Fibroblast of villous mesenchyme (primary cell): ENCODE measurements around the gene FARP2. TPM values are rescaled to one million over a fixed set of nuclear protein-coding genes. Genes with fewer than 3 reads are reported as not detected.
"Not testable (repeated sequence)": the region's sequence is repeated elsewhere in the genome, so short reads cannot be mapped to it uniquely, and the experiment has no call there.

Source experiments
- DNase-seq: peaks from one replicate; pipeline ENCODE4 v3.0.0-alpha.2; 2010; ENCODE audit warnings: low read depth
- H3K4me3 ChIP-seq: 2 replicates; pipeline ENCODE4 v1.5.1; 2011; ENCODE audit warnings: low read depth, mild to moderate bottlenecking, low read length
- CTCF ChIP-seq: IDR thresholded peaks from 2 replicates; pipeline ENCODE4 v1.5.1; 2012; ENCODE audit warnings: low read depth, mild to moderate bottlenecking, low read length; ENCODE audit not compliant: insufficient read depth
- total RNA-seq: library from RNA; depleted of rRNA; stranded (reverse); fragments of >200 nt; gene quantifications from 2 replicates; pipeline ENCODE4 v1.2.3, GENCODE V29; 2012

Gene FARP2
- total RNA-seq, 1 donor, result 37.6 TPM

- no peak for TF ChIP-seq CTCF
- H3K4me3 ChIP-seq, result no peak overlapping the region
- DNase-seq, result no peak
Measured at GRCh38 chr2:241514986-241515737, 159.1 kb downstream of the FARP2 start.

- no peak for TF ChIP-seq CTCF
Measured at GRCh38 chr2:241516520-241516965, 160.5 kb downstream of the FARP2 start.

GRCh38 chr2:241517297-241517696 is 161.2 kb downstream of the FARP2 start:
- no peak for TF ChIP-seq CTCF
- H3K4me3 ChIP-seq, result no peak overlapping the region
- no peak for DNase-seq

More at GRCh38 chr2:241516520-241516965, 160.5 kb downstream of the FARP2 start:
- no peak overlapping the region for H3K4me3 ChIP-seq
- DNase-seq, result no peak

DNA sequence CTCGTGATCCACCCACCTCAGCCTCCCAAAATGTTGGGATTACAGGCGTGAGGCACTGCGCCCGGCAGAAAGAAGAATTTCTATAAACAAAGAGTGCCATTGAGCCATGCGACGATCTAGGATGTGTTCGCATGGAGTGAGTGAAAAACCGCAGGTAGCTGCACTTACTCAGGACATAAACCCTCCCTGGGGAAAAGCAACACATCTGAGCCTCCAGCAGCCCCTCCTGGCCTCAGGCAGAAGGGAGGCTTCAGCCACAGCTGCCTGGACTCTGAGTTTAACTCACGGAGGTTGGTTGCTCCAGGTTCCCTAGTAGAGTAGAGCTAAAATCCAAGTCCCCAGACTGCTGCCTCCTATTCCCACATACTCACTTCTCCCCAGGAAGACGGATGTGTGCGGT is 163.6 kb downstream of the FARP2 start:
- no peak for DNase-seq
- H3K4me3 ChIP-seq, result no peak overlapping the region

GRCh38 chr2:241522477-241522876 is 166.4 kb downstream of the FARP2 start:
- no peak overlapping the region for H3K4me3 ChIP-seq
- DNase-seq, result no peak
- no peak for TF ChIP-seq CTCF

More for the DNA sequence above, 163.6 kb downstream of the FARP2 start:
- no peak for TF ChIP-seq CTCF

- H3K4me3 ChIP-seq, DNase-seq: not testable (repeated sequence)
Measured at GRCh38 chr2:241525818-241526780, 170.0 kb downstream of the FARP2 start.

GRCh38 chr2:241530571-241530970 is 174.5 kb downstream of the FARP2 start:
- DNase-seq, result no peak
- no peak for TF ChIP-seq CTCF
- H3K4me3 ChIP-seq, result no peak overlapping the region
